Measurements from ENCODE around the gene SART3. TPM values are rescaled to one million over a fixed set of nuclear protein-coding genes. Genes with fewer than 3 reads are reported as not detected.

Gene SART3
- total and polyA plus RNA-seq, 4 experiments from 2014 or later, result 25.9 to 112 (median 76.7) TPM

GRCh38 chr12:108477055-108477880 lies 83.7 kb downstream of the SART3 start:
- H3K4me1 ChIP-seq (ENCODE audit: insufficient read depth, low read length), result no peaks in the 10 kb centered on the region
- ChIA-PET POLR2A (ENCODE audit: partially characterized antibody) (no interaction called here), CTCF (ENCODE audit: partially characterized antibody) (no interaction called here)
- peaks cover 0 to 2% (median 0%) of the 10 kb centered on the region in 8 donors for H3K9me3 Mint-ChIP-seq
- H3K4me3 ChIP-seq (ENCODE audit: low read length in 2 of 2), result no peak overlapping the region
- no peaks in the 10 kb centered on the region for H3K4me1 Mint-ChIP-seq
- H3K27ac ChIP-seq (ENCODE audit: low read depth, low read length), result no peak overlapping the region
- no peak overlapping the region for H3K4me3 Mint-ChIP-seq
- no peak for DNase-seq
- no peaks in the 10 kb centered on the region for H3K36me3 ChIP-seq (ENCODE audit: insufficient read depth, low read length)
- intact Hi-C loops (cut with micrococcal nuclease), result no loop called here
- peaks cover 10 to 22% of the 10 kb centered on the region in 2 donors for H3K27me3 Mint-ChIP-seq
- no peak overlapping the region for H3K27ac Mint-ChIP-seq
- H3K36me3 Mint-ChIP-seq, result no peaks in the 10 kb centered on the region
- H3K27me3 ChIP-seq (ENCODE audit: insufficient read depth, low read length), result no peaks in the 10 kb centered on the region
- no peaks in the 10 kb centered on the region for H3K9me3 ChIP-seq (ENCODE audit: control insufficient read depth in 1 of 2, low read length in 2 of 2)

DNA sequence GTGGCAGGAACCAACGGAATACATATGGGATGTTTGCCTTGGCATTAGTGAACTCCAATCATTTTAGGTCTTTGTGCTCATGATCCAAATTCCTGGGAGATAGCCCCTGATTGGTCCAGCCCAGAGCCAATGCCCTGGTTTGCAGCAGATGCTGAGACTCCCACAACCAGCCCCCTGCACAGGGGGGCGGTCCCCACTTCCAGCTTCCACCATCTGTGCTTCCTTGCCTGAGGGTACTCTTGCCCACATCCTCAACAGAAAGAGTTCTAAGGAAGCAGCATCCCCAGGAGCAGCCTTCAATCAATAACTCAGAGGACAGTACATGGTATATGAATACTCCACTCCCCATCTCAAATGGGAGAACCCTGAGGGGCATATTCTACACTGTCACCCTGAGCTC lies 85.6 kb downstream of the SART3 start:
- no peaks in the 10 kb centered on the region for H3K9me3 ChIP-seq (ENCODE audit: control insufficient read depth in 1 of 2, low read length in 2 of 2)
- H3K27ac ChIP-seq (ENCODE audit: low read depth, low read length), result no peak overlapping the region
- no peak overlapping the region for H3K4me3 ChIP-seq (ENCODE audit: low read length in 2 of 2)
- Mint-ChIP-seq H3K36me3 (no peaks in the 10 kb centered on the region), H3K9me3 (peaks cover 0 to 2% (median 0%) of the 10 kb centered on the region in 8 donors), H3K4me3 (no peak overlapping the region), H3K4me1 (no peaks in the 10 kb centered on the region), H3K27ac (no peak overlapping the region), H3K27me3 (peaks cover 3 to 23% of the 10 kb centered on the region in 2 donors)
- H3K36me3 ChIP-seq (ENCODE audit: insufficient read depth, low read length), result no peaks in the 10 kb centered on the region
- no peaks in the 10 kb centered on the region for H3K4me1 ChIP-seq (ENCODE audit: insufficient read depth, low read length)
- ChIA-PET POLR2A (ENCODE audit: partially characterized antibody) (no interaction called here), CTCF (ENCODE audit: partially characterized antibody) (no interaction called here)
- no peaks in the 10 kb centered on the region for H3K27me3 ChIP-seq (ENCODE audit: insufficient read depth, low read length)
- no peak for DNase-seq
- intact Hi-C loops (cut with micrococcal nuclease), result no loop called here

DNA sequence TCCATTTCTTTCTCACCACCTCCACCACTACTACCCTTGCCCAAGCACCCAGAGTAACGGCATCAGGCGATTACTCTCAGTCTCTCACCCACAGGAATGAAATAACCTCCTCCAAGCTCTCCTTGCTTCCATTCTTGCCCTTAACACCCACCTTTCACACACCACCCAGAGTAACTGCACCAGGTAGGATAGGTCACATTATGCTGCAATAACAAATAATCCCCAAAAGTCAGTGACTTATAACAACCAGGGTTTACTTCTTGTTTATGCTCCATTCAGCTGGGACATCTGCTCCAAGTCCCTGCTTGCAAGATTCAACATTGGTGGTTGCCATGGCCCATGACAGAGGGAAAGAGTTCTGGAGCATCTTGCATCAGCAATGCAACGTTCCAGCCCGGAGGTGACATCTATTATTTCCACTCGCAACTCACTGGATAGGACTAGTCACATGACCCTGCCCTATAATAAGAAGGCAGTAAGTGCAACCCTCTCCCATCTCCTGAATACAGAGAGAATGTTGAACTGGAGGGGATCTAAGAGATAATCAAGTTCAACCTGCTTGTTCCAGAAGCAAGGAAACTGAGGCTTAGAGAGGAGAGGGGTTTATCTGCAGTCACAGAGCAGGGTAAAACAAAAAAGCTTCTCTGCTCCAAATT lies 87.4 kb downstream of the SART3 start:
- Histone ChIP-seq H3K27me3 (ENCODE audit: insufficient read depth, low read length) (no peaks in the 10 kb centered on the region), H3K9me3 (ENCODE audit: control insufficient read depth in 1 of 2, low read length in 2 of 2) (no peaks in the 10 kb centered on the region), H3K36me3 (ENCODE audit: insufficient read depth, low read length) (no peaks in the 10 kb centered on the region), H3K27ac (ENCODE audit: low read depth, low read length) (no peak overlapping the region), H3K4me3 (ENCODE audit: low read length in 2 of 2) (no peak overlapping the region), H3K4me1 (ENCODE audit: insufficient read depth, low read length) (no peaks in the 10 kb centered on the region)
- H3K36me3 Mint-ChIP-seq, result no peaks in the 10 kb centered on the region
- POLR2A ChIA-PET (ENCODE audit: partially characterized antibody), result no interaction called here
- peaks cover 0 to 2% (median 0%) of the 10 kb centered on the region in 8 donors for H3K9me3 Mint-ChIP-seq
- no peak overlapping the region for H3K27ac Mint-ChIP-seq
- H3K4me3 Mint-ChIP-seq, result no peak overlapping the region
- intact Hi-C loops (cut with micrococcal nuclease), result no loop called here
- DNase-seq, result no peak
- peaks cover 1 to 15% of the 10 kb centered on the region in 2 donors for H3K27me3 Mint-ChIP-seq
- CTCF ChIA-PET (ENCODE audit: partially characterized antibody), result interaction anchor here (0.6 kb wide), 1 partner anchor 326 kb away, joined by 3 read pairs; no protein-coding TSS in a partner anchor
- H3K4me1 Mint-ChIP-seq, result no peaks in the 10 kb centered on the region

Other genes starting within 250 kb of the SART3 start
- under 1 TPM; 0.87 to 0.94 TPM for gene CMKLR1, start 221.9 kb downstream of the SART3 start, total RNA-seq
- gene CMKLR1, start 221.9 kb downstream of the SART3 start, polyA plus RNA-seq, result under 1 TPM in 1 of 2 donors, not detected in 1; 0.08 TPM
- 10 to 100 TPM; 10.6 to 12.3 TPM for gene FICD, start 45.9 kb downstream of the SART3 start, total RNA-seq
- 1 to 10 TPM; 2.3 to 3.9 TPM for gene FICD, start 45.9 kb downstream of the SART3 start, polyA plus RNA-seq
- gene ISCU, start 1.4 kb upstream of the SART3 start, total RNA-seq, result 100 to 1,000 TPM; 182 to 195 TPM
- gene ISCU, start 1.4 kb upstream of the SART3 start, polyA plus RNA-seq, result 100 to 1,000 TPM; 267 to 316 TPM
- under 1 TPM; 0.30 to 0.58 TPM for gene TMEM119, start 36.9 kb upstream of the SART3 start, total RNA-seq
- under 1 TPM in 1 of 2 donors, not detected in 1; 0.42 TPM for gene TMEM119, start 36.9 kb upstream of the SART3 start, polyA plus RNA-seq
- 100 to 1,000 TPM; 175 to 176 TPM for gene SELPLG, start 72.7 kb upstream of the SART3 start, total RNA-seq
- gene SELPLG, start 72.7 kb upstream of the SART3 start, polyA plus RNA-seq, result 100 to 1,000 TPM; 485 to 781 TPM
- gene CORO1C, start 170.3 kb upstream of the SART3 start, total RNA-seq, result 10 to 100 TPM; 10.3 to 11.9 TPM
- 10 to 100 TPM in 1 of 2 donors, 1 to 10 TPM in 1; 8.0 to 12.6 TPM for gene CORO1C, start 170.3 kb upstream of the SART3 start, polyA plus RNA-seq

All from CD4-positive, alpha-beta memory T cell (primary cell).